RWPE1 (cell line): ENCODE measurements around the gene NFIA.
A peak's percentile ranks its signal among the peaks of the same experiment; 100 is the strongest.

Experiments
- CTCF ChIA-PET: fragments of 350-600 bp; sonication (Branson Sonifier 250); formaldehyde crosslinking; extraction: SDS; loops from one replicate; lab custom pipeline; 2021; lab: Yijun Ruan, JAX
- POLR2A ChIA-PET: fragments of 400-600 bp; formaldehyde crosslinking; extraction: SDS; loops from one replicate; lab custom pipeline; 2020; ENCODE audit warnings: antibody characterized with exemption; ENCODE audit not compliant: low non-redundant PET; lab: Yijun Ruan, JAX
- DNase-seq: peaks from one replicate; pipeline ENCODE4 v3.0.0; 2012; ENCODE audit warnings: low spot score
- H3K27ac ChIP-seq: fragments of 450-650 bp; 2 replicates; pipeline ENCODE4 v1.5.1; 2017
- CTCF ChIP-seq: fragments of 450-650 bp; conservative IDR thresholded peaks from 2 replicates; pipeline ENCODE4 v1.5.1; 2017; ENCODE audit warnings: low read depth, mild to moderate bottlenecking

Gene NFIA

DNA sequence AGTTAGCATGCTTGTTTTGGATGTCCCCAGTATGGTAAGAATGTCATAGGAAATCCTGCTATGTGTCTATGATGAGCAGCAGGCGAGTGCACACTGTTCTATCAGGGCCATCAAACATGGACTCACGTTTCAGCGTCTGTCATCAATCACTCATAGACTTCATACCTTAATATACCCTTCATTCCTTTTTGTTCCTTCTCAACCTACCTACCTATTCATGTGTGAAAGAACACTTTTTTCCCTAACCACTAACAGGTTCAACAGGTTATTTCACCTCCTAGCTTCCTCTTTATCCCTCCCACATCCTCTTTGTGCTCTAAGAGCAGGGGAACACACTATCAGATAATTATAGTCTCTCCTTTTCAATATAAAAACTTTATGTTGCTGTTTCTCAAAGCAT is 342.0 kb downstream of the NFIA start:
- POLR2A ChIA-PET, result no interaction called here
- peak; percentile 36 for DNase-seq

GRCh38 chr1:61425040-61425439 is 342.7 kb downstream of the NFIA start:
- no peak overlapping the region for H3K27ac ChIP-seq
- CTCF ChIA-PET, result interaction anchor here (0.6 kb wide), 1 partner anchor 375 kb away, joined by 3 read pairs; no protein-coding TSS in a partner anchor
- no peak for DNase-seq
- no peak for TF ChIP-seq CTCF
- POLR2A ChIA-PET, result no interaction called here

More for the DNA sequence above, 342.0 kb downstream of the NFIA start:
- TF ChIP-seq CTCF, result no peak
- H3K27ac ChIP-seq, result no peak overlapping the region
- CTCF ChIA-PET, result interaction anchor here (0.6 to 1.2 kb wide), 2 partner anchors 9 to 375 kb away, joined by 3 to 4 read pairs; no protein-coding TSS in a partner anchor

- ChIA-PET POLR2A (no interaction called here), CTCF (interaction anchor here (0.6 to 0.9 kb wide), 2 partner anchors 10 to 204 kb away, joined by 3 read pairs; no protein-coding TSS in a partner anchor)
These were observed 343.9 kb downstream of the NFIA start for GRCh38 chr1:61426254-61426653.

DNA sequence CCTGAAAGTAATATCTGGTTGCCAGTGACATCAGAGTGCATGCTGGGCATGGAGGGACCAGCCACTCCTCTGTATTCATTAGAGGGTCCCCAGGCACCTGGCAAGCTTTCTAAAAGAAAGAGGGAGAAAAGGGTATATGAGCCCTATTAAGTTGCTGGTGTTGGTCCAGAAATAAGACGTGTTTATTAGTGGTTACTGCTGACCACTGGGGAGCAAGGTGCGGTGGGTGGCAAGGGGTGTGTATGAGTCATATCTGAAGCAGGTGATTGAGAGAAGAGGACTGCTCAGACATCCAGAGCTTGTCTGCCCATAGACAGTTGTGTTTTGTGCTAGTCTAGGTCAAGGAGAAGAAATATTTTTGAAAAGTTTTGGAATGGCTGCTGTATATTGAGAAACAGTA is 344.5 kb downstream of the NFIA start:
- TF ChIP-seq CTCF, result no peak
- H3K27ac ChIP-seq, result no peak overlapping the region
- ChIA-PET POLR2A (no interaction called here), CTCF (interaction anchor here (0.9 kb wide), 1 partner anchor 11 kb away, joined by 3 read pairs; no protein-coding TSS in a partner anchor)
- no peak for DNase-seq

More at GRCh38 chr1:61426254-61426653, 343.9 kb downstream of the NFIA start:
- no peak for DNase-seq
- TF ChIP-seq CTCF, result no peak
- no peak overlapping the region for H3K27ac ChIP-seq

- POLR2A ChIA-PET, result no interaction called here
- CTCF ChIA-PET, result no interaction called here
- H3K27ac ChIP-seq, result no peak overlapping the region
- TF ChIP-seq CTCF, result no peak
- no peak for DNase-seq
These were observed 345.1 kb downstream of the NFIA start for GRCh38 chr1:61427510-61427909.

- no peak overlapping the region for H3K27ac ChIP-seq
- TF ChIP-seq CTCF, result no peak
- ChIA-PET POLR2A (no interaction called here), CTCF (no interaction called here)
- DNase-seq, result no peak
These were observed 345.8 kb downstream of the NFIA start for GRCh38 chr1:61428146-61428545.
